GM12878 (cell line): Measurements from ENCODE around the gene FGF11. TPM values are rescaled to one million over a fixed set of nuclear protein-coding genes. Genes with fewer than 3 reads are reported as not detected.

Source experiments
- ATAC-seq: fragments of 200-7000 bp; cut with Tn5 transposase; 3 replicates; pipeline ENCODE4 v1.9.1; 2020; ENCODE audit warnings: mild to moderate bottlenecking, moderate library complexity
- BruUV-seq: library from RNA; stranded (reverse); fragments of 400-500 nt; replicated peaks from 2 replicates; lab custom pipeline; 2021; lab: Mats Ljungman, UMichigan
- CTCF ChIA-PET: fragments of 300-600 bp; sonication (Branson Sonifier 250); formaldehyde crosslinking; extraction: SDS; loops from one replicate; lab custom pipeline; 2021; ENCODE audit warnings: inconsistent platforms; lab: Yijun Ruan, JAX
- POLR2A ChIA-PET: fragments of 350-600 bp; formaldehyde crosslinking; extraction: SDS; loops from one replicate; lab custom pipeline; 2021; ENCODE audit warnings: inconsistent platforms; lab: Charles Lee
- RAD21 ChIA-PET: fragments of 300-600 bp; sonication (Branson Sonifier 250); formaldehyde crosslinking; loops from one replicate; lab custom pipeline; 2023; ENCODE audit warnings: antibody characterized with exemption; ENCODE audit not compliant: unreplicated experiment; lab: Charles Lee
- SMC1A ChIA-PET: fragments of 300-600 bp; sonication (Branson Sonifier 250); formaldehyde crosslinking; loops from one replicate; lab custom pipeline; 2023; ENCODE audit not compliant: unreplicated experiment, uncharacterized antibody; lab: Charles Lee
- DNase-seq: peaks from one replicate; pipeline ENCODE4 v3.0.0-alpha.2; 2011; ENCODE audit warnings: low read depth, low spot score
- FAIRE-seq: peaks from 3 replicates; lab custom pipeline; 2011; peaks lifted over from hg19 to GRCh38; lab: Jason Lieb, UNC
- H2AFZ ChIP-seq: 2 replicates; pipeline ENCODE4 v1.6.0; 2011; ENCODE audit warnings: low read depth, low read length, control low read depth; ENCODE audit not compliant: control insufficient read depth
- H3K27ac ChIP-seq: 2 replicates; pipeline ENCODE4 v1.5.1; 2011; ENCODE audit warnings: control low read depth; ENCODE audit not compliant: control insufficient read depth, insufficient read depth
- H3K27me3 ChIP-seq, 2 experiments: replicated peaks in 1 of 2; 2 replicates each; pipeline versions ENCODE4 v1.6.0 to v1.6.1; 2011; ENCODE audit warnings: low read length in 1 of 2; ENCODE audit not compliant: control insufficient read depth in 2 of 2, insufficient read depth in 2 of 2
- H3K36me3 ChIP-seq, 2 experiments: 2 replicates each; pipeline ENCODE4 v1.5.1; 2011; ENCODE audit warnings: low read length in 1 of 2; ENCODE audit not compliant: control insufficient read depth in 2 of 2, insufficient read depth in 2 of 2
- H3K4me1 ChIP-seq: 2 replicates; pipeline ENCODE4 v1.6.1; 2011; ENCODE audit warnings: mild to moderate bottlenecking, low read length, moderate library complexity, mixed read lengths; ENCODE audit not compliant: control insufficient read depth, insufficient read depth
- H3K4me2 ChIP-seq: 2 replicates; pipeline ENCODE4 v1.6.0; 2011; ENCODE audit warnings: control low read depth; ENCODE audit not compliant: control insufficient read depth, insufficient read depth
- H3K4me3 ChIP-seq: fragments of 200-600 bp; sonication (generic); 2 replicates; pipeline ENCODE4 v1.5.1; 2016
- H3K79me2 ChIP-seq: 2 replicates; pipeline ENCODE4 v1.6.0; 2011; ENCODE audit warnings: low read length; ENCODE audit not compliant: control insufficient read depth, insufficient read depth
- H3K9ac ChIP-seq: 2 replicates; pipeline ENCODE4 v1.8.0; 2011; ENCODE audit warnings: low read length, control low read depth, mixed read lengths; ENCODE audit not compliant: control insufficient read depth, insufficient read depth
- H3K9me3 ChIP-seq: replicated peaks from 3 replicates; pipeline ENCODE4 v1.5.1; 2011; ENCODE audit warnings: mild to moderate bottlenecking, low read length; ENCODE audit not compliant: control insufficient read depth, insufficient read depth
- H4K20me1 ChIP-seq: 2 replicates; pipeline ENCODE4 v1.6.0; 2011; ENCODE audit not compliant: control insufficient read depth, insufficient read depth
- POLR2AphosphoS5 ChIP-seq: IDR thresholded peaks from 2 replicates; pipeline ENCODE4 v1.6.1; 2011; ENCODE audit warnings: mild to moderate bottlenecking, low read length, inconsistent platforms
- RAD21 ChIP-seq: IDR thresholded peaks from 2 replicates; pipeline ENCODE4 v1.6.1; 2011; ENCODE audit warnings: mild to moderate bottlenecking, low read depth, low read length, moderate library complexity; ENCODE audit not compliant: insufficient read depth
- RUNX3 ChIP-seq: IDR thresholded peaks from 2 replicates; pipeline ENCODE4 v1.6.1; 2012; ENCODE audit warnings: low read length, inconsistent platforms
- SREBF1 ChIP-seq: IDR thresholded peaks from 2 replicates; pipeline ENCODE4 v1.6.1; 2012; ENCODE audit warnings: mild to moderate bottlenecking, low read length
- ZNF207 ChIP-seq: fragments of 450-650 bp; IDR thresholded peaks from 2 replicates; pipeline ENCODE4 v1.6.1; 2014; ENCODE audit warnings: antibody characterized with exemption, mild to moderate bottlenecking, borderline replicate concordance
- ZNF24 ChIP-seq: fragments of 450-650 bp; IDR thresholded peaks from 2 replicates; pipeline ENCODE4 v1.6.1; 2017; ENCODE audit warnings: antibody characterized with exemption, mild to moderate bottlenecking
- WGBS: methylation state at CpG from one replicate; pipeline ENCODE4 v1.1.6; 2016; ENCODE audit warnings: low lambda C conversion rate; ENCODE audit not compliant: insufficient replicate concordance, insufficient coverage; ENCODE audit errors: missing lambda C conversion rate; 5-methylcytosine and 5-hydroxymethylcytosine counted together
- in situ Hi-C: fragments of 300-500 bp; cut with MboI; formaldehyde crosslinking; loops from 9 replicates; pipeline ENCODE4 v1.14.3; 2018; ENCODE audit warnings: mixed read lengths
- intact Hi-C: fragments of 100-400 bp; cut with micrococcal nuclease; formaldehyde crosslinking; loops from one replicate; pipeline ENCODE4 v1.14.2; 2022; ENCODE audit not compliant: unreplicated experiment
- polyA plus RNA-seq, 11 experiments: library from polyadenylated mRNA; depleted of rRNA in 4 of 11; unstranded in 6 of 11; stranded (reverse) in 5 of 11; fragments of >200 nt; fragmentation: Nextera tagmentation in 4 of 11; fragmentation: Illumina TruSeq in 1 of 11; extraction: Ambion mirVana in 4 of 11; extraction: Trizol in 1 of 11; gene quantifications; 1 replicate in 1 of 11; 2 replicates in 10 of 11; pipeline versions ENCODE4 v1.2.1 to v1.2.3, GENCODE V29; 2011 to 2016; ENCODE audit warnings: inconsistent platforms in 2 of 11, missing spikeins in 2 of 11, low read depth in 1 of 11
- total RNA-seq, 4 experiments: library from RNA; depleted of rRNA in 3 of 4; stranded (reverse); fragments of >200 nt in 3 of 4; fragmentation: Illumina TruSeq in 1 of 4; extraction: Trizol in 1 of 4; gene quantifications; 2 replicates each; pipeline versions ENCODE4 v1.2.1 to v1.2.3, GENCODE V29; 2013 to 2021
- TF ChIP-seq, protein P1 (sequence below), 3 experiments: IDR thresholded peaks in 2 of 3; conservative IDR thresholded peaks in 1 of 3; 2 replicates each; pipeline ENCODE4 v1.5.1; 2011; ENCODE audit warnings: low read depth in 3 of 3, low read length in 3 of 3, mild to moderate bottlenecking in 3 of 3, control low read depth in 2 of 3, moderate library complexity in 2 of 3, inconsistent platforms in 1 of 3, mixed read lengths in 1 of 3; ENCODE audit not compliant: control insufficient read depth in 2 of 3, insufficient read depth in 1 of 3; ENCODE audit errors: extremely low read depth in 1 of 3
- TF ChIP-seq, protein P2 (sequence below): IDR thresholded peaks from 2 replicates; pipeline ENCODE4 v1.6.1; 2012; ENCODE audit warnings: low read depth, low read length, improper control_type of control experiment
- TF ChIP-seq, protein P3 (sequence below): fragments of 450-650 bp; conservative IDR thresholded peaks from 2 replicates; pipeline ENCODE4 v1.6.1; 2017; ENCODE audit warnings: mild to moderate bottlenecking, moderate library complexity

The FGF11 gene
- total and polyA plus RNA-seq, 10 of the 15 experiments (the other 5 are each of a cell fraction or from before 2014, with no cell fraction given) = 0.69 to 21.1 (median 2.6) TPM

DNA sequence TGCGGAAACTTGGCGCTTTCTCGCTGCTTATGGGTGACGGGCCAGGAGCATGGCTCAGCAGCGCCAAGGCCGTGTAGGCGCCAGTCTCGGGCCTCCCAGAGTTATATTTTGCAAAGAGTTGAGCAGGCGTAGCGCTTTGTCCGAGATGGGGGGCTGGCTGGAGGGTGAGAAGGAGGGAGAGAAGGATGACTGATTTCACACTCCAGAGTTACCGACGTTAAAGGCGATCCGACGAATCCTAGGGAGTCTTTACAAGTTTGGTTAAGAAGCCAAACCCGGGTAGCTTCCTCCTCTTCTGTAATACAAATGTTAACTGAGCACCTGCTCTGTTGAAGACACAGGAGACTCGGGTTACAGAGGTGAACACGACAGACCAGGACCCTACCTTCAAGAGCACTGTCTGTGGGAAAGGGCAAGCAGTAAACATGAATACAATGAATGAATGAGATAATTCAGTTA is 45.6 kb downstream of the FGF11 start (continued):
- TF ChIP-seq, protein P1, sequence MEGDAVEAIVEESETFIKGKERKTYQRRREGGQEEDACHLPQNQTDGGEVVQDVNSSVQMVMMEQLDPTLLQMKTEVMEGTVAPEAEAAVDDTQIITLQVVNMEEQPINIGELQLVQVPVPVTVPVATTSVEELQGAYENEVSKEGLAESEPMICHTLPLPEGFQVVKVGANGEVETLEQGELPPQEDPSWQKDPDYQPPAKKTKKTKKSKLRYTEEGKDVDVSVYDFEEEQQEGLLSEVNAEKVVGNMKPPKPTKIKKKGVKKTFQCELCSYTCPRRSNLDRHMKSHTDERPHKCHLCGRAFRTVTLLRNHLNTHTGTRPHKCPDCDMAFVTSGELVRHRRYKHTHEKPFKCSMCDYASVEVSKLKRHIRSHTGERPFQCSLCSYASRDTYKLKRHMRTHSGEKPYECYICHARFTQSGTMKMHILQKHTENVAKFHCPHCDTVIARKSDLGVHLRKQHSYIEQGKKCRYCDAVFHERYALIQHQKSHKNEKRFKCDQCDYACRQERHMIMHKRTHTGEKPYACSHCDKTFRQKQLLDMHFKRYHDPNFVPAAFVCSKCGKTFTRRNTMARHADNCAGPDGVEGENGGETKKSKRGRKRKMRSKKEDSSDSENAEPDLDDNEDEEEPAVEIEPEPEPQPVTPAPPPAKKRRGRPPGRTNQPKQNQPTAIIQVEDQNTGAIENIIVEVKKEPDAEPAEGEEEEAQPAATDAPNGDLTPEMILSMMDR (IDR thresholded peaks at IDR 0.05 in 2 of 3, conservative IDR thresholded peaks at IDR 0.05 in 1 of 3; ENCODE audit: control insufficient read depth in 2 of 3, extremely low read depth in 1 of 3, insufficient read depth in 1 of 3, low read depth in 3 of 3, low read length in 3 of 3) = 0 out of 6 replicates have a peak, but pooled peaks of 1 of the 3 experiments have one; percentile 8
- TF ChIP-seq RAD21 (0 out of 2 replicates have a peak, but pooled peaks have one; percentile 5), SREBF1 (no peak)
- TF ChIP-seq, protein P2, sequence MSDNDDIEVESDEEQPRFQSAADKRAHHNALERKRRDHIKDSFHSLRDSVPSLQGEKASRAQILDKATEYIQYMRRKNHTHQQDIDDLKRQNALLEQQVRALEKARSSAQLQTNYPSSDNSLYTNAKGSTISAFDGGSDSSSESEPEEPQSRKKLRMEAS = 0 out of 2 replicates have a peak, but pooled peaks have one; percentile 47
- TF ChIP-seq, protein P3, sequence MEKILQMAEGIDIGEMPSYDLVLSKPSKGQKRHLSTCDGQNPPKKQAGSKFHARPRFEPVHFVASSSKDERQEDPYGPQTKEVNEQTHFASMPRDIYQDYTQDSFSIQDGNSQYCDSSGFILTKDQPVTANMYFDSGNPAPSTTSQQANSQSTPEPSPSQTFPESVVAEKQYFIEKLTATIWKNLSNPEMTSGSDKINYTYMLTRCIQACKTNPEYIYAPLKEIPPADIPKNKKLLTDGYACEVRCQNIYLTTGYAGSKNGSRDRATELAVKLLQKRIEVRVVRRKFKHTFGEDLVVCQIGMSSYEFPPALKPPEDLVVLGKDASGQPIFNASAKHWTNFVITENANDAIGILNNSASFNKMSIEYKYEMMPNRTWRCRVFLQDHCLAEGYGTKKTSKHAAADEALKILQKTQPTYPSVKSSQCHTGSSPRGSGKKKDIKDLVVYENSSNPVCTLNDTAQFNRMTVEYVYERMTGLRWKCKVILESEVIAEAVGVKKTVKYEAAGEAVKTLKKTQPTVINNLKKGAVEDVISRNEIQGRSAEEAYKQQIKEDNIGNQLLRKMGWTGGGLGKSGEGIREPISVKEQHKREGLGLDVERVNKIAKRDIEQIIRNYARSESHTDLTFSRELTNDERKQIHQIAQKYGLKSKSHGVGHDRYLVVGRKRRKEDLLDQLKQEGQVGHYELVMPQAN = peak; percentile 63

DNA sequence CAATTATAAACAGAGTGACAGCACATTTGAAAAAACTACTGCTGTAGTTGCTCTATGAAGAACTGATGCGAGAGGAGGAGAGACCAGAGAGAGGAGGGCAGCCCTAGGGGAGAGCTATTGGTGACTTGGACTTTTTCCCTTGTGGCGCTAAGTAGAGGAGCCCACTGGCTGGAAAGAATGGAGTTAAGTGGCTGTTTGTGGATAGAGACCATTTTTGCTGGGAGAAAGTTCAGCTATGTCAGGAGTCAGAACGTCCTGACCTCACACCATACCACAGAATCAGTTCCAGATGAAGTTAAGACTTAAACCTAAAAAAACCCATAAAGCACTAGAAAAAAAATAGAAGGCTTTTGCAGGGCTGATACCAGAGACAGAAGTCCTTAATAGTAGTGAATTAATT is 46.9 kb downstream of the FGF11 start:
- ChIA-PET SMC1A (interaction anchor here (0.7 to 3.5 kb wide), 12 partner anchors 9 to 385 kb away, joined by 3 to 24 read pairs (median 4); partner anchors contain the start of genes TMEM102, TMEM256 and TNFSF13), RAD21 (interaction anchor here (0.7 to 2.2 kb wide), 5 partner anchors 45 to 75 kb away, joined by 3 to 11 read pairs (median 5); partner anchors contain the start of gene TMEM102), POLR2A (interaction anchor here (0.6 to 6.6 kb wide), 17 partner anchors 10 to 356 kb away, joined by 3 to 63 read pairs (median 6); partner anchors contain the start of genes ACAP1, FGF11, MPDU1 and TMEM102), CTCF (interaction anchor here (0.7 to 4.7 kb wide), 14 partner anchors 10 to 204 kb away, joined by 3 to 28 read pairs (median 4); partner anchors contain the start of genes SENP3, TMEM102 and TNFSF13)
- Histone ChIP-seq H3K36me3 (peaks cover 0 to 9% of the 10 kb centered on the region in 2 experiments; a peak in 3 of 4 replicates), H3K4me1 (no peaks in the 10 kb centered on the region), H3K4me2 (peak overlapping the region; percentile 91), H3K9ac (peak overlapping the region; percentile 11; the same call in 1 of the 2 replicates), H3K79me2 (peaks cover 66% of the 10 kb centered on the region), H3K27ac (no peak overlapping the region), H3K4me3 (peak overlapping the region; percentile 91), H2AFZ (no peak overlapping the region), H4K20me1 (peaks cover 6% of the 10 kb centered on the region; the same call in 1 of the 2 replicates), H3K27me3 (no peaks in the 10 kb centered on the region), H3K9me3 (no peaks in the 10 kb centered on the region)
- no peak for ATAC-seq
- intact Hi-C loops = loop anchor here (2.0 to 10.0 kb wide), 2 partner anchors 75 to 199 kb away; partner anchors contain the start of genes SENP3, TP53 and WRAP53
- in situ Hi-C loops = no loop called here
- TF ChIP-seq RUNX3 (0 out of 2 replicates have a peak, but pooled peaks have one; percentile 6), ZNF207 (no peak), ZNF24 (peak; percentile 40; the same call in 1 of the 2 replicates), POLR2AphosphoS5 (0 out of 2 replicates have a peak, but pooled peaks have one; percentile 49)
- no peak for DNase-seq
- FAIRE-seq = no peak
- TSS peak; percentile 64 for BruUV-seq
- WGBS = 11% methylated on average over 3 of the region's 3 CpGs
